A549 (cell line): ENCODE measurements around the gene GREB1. TPM values are rescaled to one million over a fixed set of nuclear protein-coding genes. Genes with fewer than 3 reads are reported as not detected.

Source experiments
- ATAC-seq, 2 experiments: fragments of 200-7000 bp in 1 of 2; fragments of >200 bp in 1 of 2; cut with Nextera tagmentation in 1 of 2; cut with Tn5 transposase in 1 of 2; 3 replicates each; pipeline versions ENCODE4 v1.8.0 to v1.9.1; 2018 to 2020; ENCODE audit warnings: mild to moderate bottlenecking in 1 of 2, moderate library complexity in 1 of 2
- CTCF ChIA-PET: fragments of 300-600 bp; sonication (Branson Sonifier 250); formaldehyde crosslinking; extraction: SDS; loops from one replicate; lab custom pipeline; 2021; ENCODE audit warnings: antibody characterized with exemption, inconsistent platforms; lab: Yijun Ruan, JAX
- POLR2A ChIA-PET: fragments of 350-600 bp; formaldehyde crosslinking; extraction: SDS; loops from one replicate; lab custom pipeline; 2021; ENCODE audit warnings: antibody characterized with exemption, inconsistent platforms; lab: Yijun Ruan, JAX
- DNase-seq, 2 experiments: peaks; one replicate each; pipeline versions ENCODE4 v3.0.0 to v3.0.0-alpha.2; 2011 to 2016; ENCODE audit warnings: low read depth in 1 of 2, low spot score in 1 of 2
- FAIRE-seq: peaks from 2 replicates; lab custom pipeline; 2011; peaks lifted over from hg19 to GRCh38; lab: Jason Lieb, UNC
- H3K27ac ChIP-seq, 2 experiments: fragments of >200 bp; sonication (Bioruptor Twin); formaldehyde crosslinking; 3 replicates each; pipeline ENCODE4 v1.5.1; 2016 to 2017
- H3K4me1 ChIP-seq: fragments of >200 bp; sonication (Bioruptor Twin); formaldehyde crosslinking; 3 replicates; pipeline ENCODE4 v1.6.1; 2016
- H3K4me2 ChIP-seq: fragments of >200 bp; sonication (Bioruptor Twin); formaldehyde crosslinking; 3 replicates; pipeline ENCODE4 v1.6.1; 2016
- H3K4me3 ChIP-seq: fragments of >200 bp; sonication (Bioruptor Twin); formaldehyde crosslinking; 3 replicates; pipeline ENCODE4 v1.5.1; 2016
- H3K9me3 ChIP-seq: fragments of >200 bp; sonication (Bioruptor Twin); formaldehyde crosslinking; 3 replicates; pipeline ENCODE4 v1.6.1; 2016
- CBX2 ChIP-seq: fragments of 200-600 bp; sonication (generic); IDR thresholded peaks from 2 replicates; pipeline ENCODE4 v1.6.1; 2016; ENCODE audit warnings: low read depth, mild to moderate bottlenecking, borderline replicate concordance
- CEBPB ChIP-seq, 2 experiments: fragments of >200 bp in 1 of 2; sonication (Bioruptor Twin) in 1 of 2; formaldehyde crosslinking in 1 of 2; IDR thresholded peaks; 2 replicates each; pipeline ENCODE4 v1.6.1; 2012 to 2016
- CHD4 ChIP-seq: fragments of 200-600 bp; sonication (generic); IDR thresholded peaks from 2 replicates; pipeline ENCODE4 v1.6.1; 2016; ENCODE audit warnings: antibody characterized with exemption, mild to moderate bottlenecking, borderline replicate concordance
- EP300 ChIP-seq, 2 experiments: fragments of >200 bp; sonication (Bioruptor Twin); formaldehyde crosslinking; IDR thresholded peaks; 2 replicates in 1 of 2; 3 replicates in 1 of 2; pipeline ENCODE4 v1.6.1; 2016 to 2017
- FOSL2 ChIP-seq, 2 experiments: fragments of 450-650 bp in 1 of 2; fragments of >200 bp in 1 of 2; sonication (Bioruptor Twin) in 1 of 2; formaldehyde crosslinking; IDR thresholded peaks; 2 replicates each; pipeline versions ENCODE4 v1.5.0 to v1.6.1; 2016 to 2020; ENCODE audit warnings: mild to moderate bottlenecking in 1 of 2, moderate library complexity in 1 of 2
- GATA3 ChIP-seq: IDR thresholded peaks from 2 replicates; pipeline ENCODE4 v1.6.1; 2012; ENCODE audit warnings: borderline replicate concordance
- HDAC2 ChIP-seq: fragments of 200-600 bp; sonication (generic); IDR thresholded peaks from 2 replicates; pipeline ENCODE4 v1.6.1; 2016
- HEYL ChIP-seq: fragments of 250-450 bp; sonication (Bioruptor Pico); IDR thresholded peaks from 2 replicates; pipeline ENCODE4 v1.8.0; 2021; ENCODE audit warnings: mild to moderate bottlenecking, moderate library complexity
- HOXB5 ChIP-seq: fragments of 250-450 bp; sonication (Bioruptor Pico); IDR thresholded peaks from 2 replicates; pipeline ENCODE4 v1.5.0; 2020; ENCODE audit warnings: mild to moderate bottlenecking, moderate library complexity
- JUN ChIP-seq, 2 experiments: fragments of >200 bp; sonication (Bioruptor Twin); formaldehyde crosslinking; IDR thresholded peaks; 2 replicates in 1 of 2; 3 replicates in 1 of 2; pipeline ENCODE4 v1.6.1; 2016 to 2017
- KDM5A ChIP-seq: fragments of 200-600 bp; sonication (generic); IDR thresholded peaks from 2 replicates; pipeline ENCODE4 v1.6.1; 2016; ENCODE audit warnings: antibody characterized with exemption, mild to moderate bottlenecking
- MAFK ChIP-seq: fragments of 450-650 bp; IDR thresholded peaks from 2 replicates; pipeline ENCODE4 v1.6.1; 2014; ENCODE audit not compliant: partially characterized antibody
- MAZ ChIP-seq: fragments of 150-350 bp; IDR thresholded peaks from 2 replicates; pipeline ENCODE4 v1.6.1; 2014; ENCODE audit warnings: antibody characterized with exemption, low read depth, low read length, borderline replicate concordance
- MYC ChIP-seq: IDR thresholded peaks from 2 replicates; pipeline ENCODE4 v1.6.1; 2012; ENCODE audit warnings: mild to moderate bottlenecking, inconsistent platforms, low read length, improper control_type of control experiment, borderline replicate concordance
- NR3C1 ChIP-seq: fragments of >200 bp; sonication (Bioruptor Twin); formaldehyde crosslinking; IDR thresholded peaks from 3 replicates; pipeline ENCODE4 v1.6.1; 2017
- PHF8 ChIP-seq: fragments of 200-600 bp; sonication (generic); IDR thresholded peaks from 2 replicates; pipeline ENCODE4 v1.6.1; 2016; ENCODE audit warnings: low read depth, mild to moderate bottlenecking, antibody characterized with exemption, moderate library complexity, borderline replicate concordance
- POLR2AphosphoS2 ChIP-seq: conservative IDR thresholded peaks from 2 replicates; pipeline ENCODE4 v1.6.1; 2012; ENCODE audit warnings: low read length, improper control_type of control experiment, inconsistent platforms
- RAD21 ChIP-seq, 2 experiments: fragments of >200 bp in 1 of 2; sonication (Bioruptor Twin) in 1 of 2; formaldehyde crosslinking in 1 of 2; IDR thresholded peaks in 1 of 2; conservative IDR thresholded peaks in 1 of 2; 2 replicates in 1 of 2; 3 replicates in 1 of 2; pipeline ENCODE4 v1.6.1; 2012 to 2018; ENCODE audit warnings: inconsistent platforms in 1 of 2
- RCOR1 ChIP-seq: fragments of 150-350 bp; IDR thresholded peaks from 2 replicates; pipeline ENCODE4 v1.6.1; 2014; ENCODE audit warnings: antibody characterized with exemption, low read length, low read depth
- RFX5 ChIP-seq: fragments of 450-650 bp; IDR thresholded peaks from 2 replicates; pipeline ENCODE4 v1.7.1; 2014; ENCODE audit warnings: antibody characterized with exemption, mild to moderate bottlenecking, moderate library complexity
- RNF2 ChIP-seq: fragments of 200-600 bp; sonication (generic); IDR thresholded peaks from 2 replicates; pipeline ENCODE4 v1.6.1; 2016; ENCODE audit warnings: low read depth, mild to moderate bottlenecking, antibody characterized with exemption, moderate library complexity, borderline replicate concordance
- TP53 ChIP-seq: fragments of 250-450 bp; sonication (Bioruptor Pico); IDR thresholded peaks from 2 replicates; pipeline ENCODE4 v1.5.0; 2021; ENCODE audit warnings: mild to moderate bottlenecking, moderate library complexity
- WGBS: methylation state at CpG from one replicate; pipeline ENCODE4 v1.1.6; 2017; ENCODE audit errors: missing lambda C conversion rate; 5-methylcytosine and 5-hydroxymethylcytosine counted together
- polyA plus RNA-seq, 4 experiments: library from polyadenylated mRNA; depleted of rRNA in 3 of 4; stranded (reverse); fragments of >200 nt; fragmentation: RNase III in 1 of 4; extraction: RNeasy Plus Mini Kit Qiagen cat#74134 plus additional on column Dnase treatment in 1 of 4; gene quantifications; 2 replicates in 3 of 4; 3 replicates in 1 of 4; pipeline ENCODE4 v1.2.3, GENCODE V29; 2011 to 2017
- TF ChIP-seq, protein P1 (sequence below): fragments of 450-650 bp; IDR thresholded peaks from 2 replicates; pipeline ENCODE4 v1.6.1; 2014; ENCODE audit warnings: antibody characterized with exemption
- TF ChIP-seq, protein P2 (sequence below): IDR thresholded peaks from 2 replicates; pipeline ENCODE4 v1.6.1; 2012; ENCODE audit warnings: low read depth, borderline replicate concordance
- TF ChIP-seq, protein P3 (sequence below): fragments of >200 bp; sonication (Bioruptor Twin); formaldehyde crosslinking; IDR thresholded peaks from 3 replicates; pipeline ENCODE4 v1.6.1; 2016
- TF ChIP-seq, protein P4 (sequence below): fragments of >200 bp; sonication (Bioruptor Twin); formaldehyde crosslinking; IDR thresholded peaks from 2 replicates; pipeline ENCODE4 v1.6.1; 2016

Gene GREB1
- polyA plus RNA-seq, 2 of the 4 experiments (the other 2 are of a cell fraction), result 1.1 to 1.3 TPM

DNA sequence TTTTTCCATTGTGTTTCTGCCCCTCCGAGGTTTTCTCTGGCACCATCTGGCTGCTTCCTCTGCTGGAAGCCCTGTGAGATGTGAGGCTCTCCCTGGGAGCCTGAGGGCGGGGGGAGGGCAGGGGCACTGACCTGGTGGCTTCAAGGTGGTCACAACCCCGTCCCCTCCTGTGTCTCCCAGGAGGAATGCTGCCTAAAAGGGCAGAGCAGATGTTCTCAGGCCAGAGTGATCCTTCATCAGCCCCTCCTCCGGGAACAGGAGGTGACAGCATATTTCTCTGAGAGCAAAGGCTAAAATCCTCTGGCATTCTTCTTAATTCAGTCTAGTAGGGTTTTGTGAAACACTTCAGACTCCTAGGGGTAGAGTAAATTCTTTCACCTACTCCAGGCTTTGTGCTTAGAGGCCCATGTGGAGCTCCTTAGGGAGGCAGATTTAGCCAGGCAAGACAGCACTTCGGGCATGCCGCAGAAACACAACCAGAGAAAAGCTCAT is 18.3 kb upstream of the GREB1 start:
- no peak overlapping the region for H3K4me3 ChIP-seq
- ATAC-seq, result no peak
- no peak for TF ChIP-seq EP300 (IDR thresholded peaks at IDR 0.05)
- TF ChIP-seq, protein P1, sequence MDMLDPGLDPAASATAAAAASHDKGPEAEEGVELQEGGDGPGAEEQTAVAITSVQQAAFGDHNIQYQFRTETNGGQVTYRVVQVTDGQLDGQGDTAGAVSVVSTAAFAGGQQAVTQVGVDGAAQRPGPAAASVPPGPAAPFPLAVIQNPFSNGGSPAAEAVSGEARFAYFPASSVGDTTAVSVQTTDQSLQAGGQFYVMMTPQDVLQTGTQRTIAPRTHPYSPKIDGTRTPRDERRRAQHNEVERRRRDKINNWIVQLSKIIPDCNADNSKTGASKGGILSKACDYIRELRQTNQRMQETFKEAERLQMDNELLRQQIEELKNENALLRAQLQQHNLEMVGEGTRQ, result no peak
- TF ChIP-seq RAD21 (conservative IDR thresholded peaks at IDR 0.05 in 1 of 2, IDR thresholded peaks at IDR 0.05 in 1 of 2), result no peak
- TF ChIP-seq TP53, result no peak
- no peak for TF ChIP-seq CEBPB (IDR thresholded peaks at IDR 0.05)
- no peak for TF ChIP-seq HEYL (CRISPR knock-in tag)
- H3K27ac ChIP-seq, result no peak overlapping the region
- no peaks in the 10 kb centered on the region for H3K9me3 ChIP-seq
- FAIRE-seq, result no peak
- no peak overlapping the region for H3K4me2 ChIP-seq
- DNase-seq, result no peak
- no peaks in the 10 kb centered on the region for H3K4me1 ChIP-seq
- WGBS, result 36% methylated on average over 6 of the region's 6 CpGs
- ChIA-PET POLR2A (no interaction called here), CTCF (interaction anchor here (0.6 to 2.2 kb wide), 4 partner anchors 67 to 384 kb away, joined by 3 to 13 read pairs (median 4); no protein-coding TSS in a partner anchor)

DNA sequence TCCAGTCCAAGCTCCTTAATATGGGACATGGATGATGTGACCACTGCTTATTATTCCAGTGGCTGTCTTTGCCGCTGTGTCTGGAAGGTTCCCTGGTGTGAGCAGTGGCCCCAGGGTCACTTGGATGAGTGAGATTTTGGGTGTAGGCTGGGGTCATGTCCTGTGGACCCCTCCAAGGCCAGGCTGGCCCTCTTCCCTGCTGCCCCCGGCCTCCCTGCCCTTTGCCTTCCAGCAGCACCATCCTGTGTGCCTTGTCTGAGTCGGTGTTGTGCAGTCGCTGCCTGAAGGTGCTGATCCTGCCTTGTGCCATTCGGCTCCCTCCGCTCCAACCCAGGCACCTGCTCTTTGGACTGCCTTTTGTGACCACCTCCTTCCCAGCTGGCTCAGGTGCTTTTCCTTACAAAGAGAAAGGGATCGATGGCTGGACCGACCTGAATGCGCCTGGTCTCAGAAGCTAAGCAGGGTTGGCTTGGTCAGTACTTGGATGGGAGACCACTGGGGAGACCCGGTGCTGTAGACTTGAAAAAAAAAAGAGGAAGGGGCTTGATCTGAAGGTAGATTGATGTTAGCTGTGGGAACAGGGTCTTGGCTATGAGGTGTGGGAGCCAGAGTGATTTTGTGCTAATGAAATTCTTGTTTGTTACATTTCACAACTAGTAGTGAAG is 16.7 kb upstream of the GREB1 start:
- peak in 1 of 2 experiments; percentile 22; a peak in 2 of 6 replicates for ATAC-seq

GRCh38 chr2:11517906-11518305 is 15.9 kb upstream of the GREB1 start:
- Histone ChIP-seq H3K4me1 (no peaks in the 10 kb centered on the region), H3K4me3 (no peak overlapping the region), H3K27ac (no peak overlapping the region), H3K9me3 (no peaks in the 10 kb centered on the region), H3K4me2 (no peak overlapping the region)
- TF ChIP-seq EP300 (IDR thresholded peaks at IDR 0.05) (no peak), CHD4 (no peak), CEBPB (IDR thresholded peaks at IDR 0.05) (no peak), RAD21 (conservative IDR thresholded peaks at IDR 0.05 in 1 of 2, IDR thresholded peaks at IDR 0.05 in 1 of 2) (no peak), FOSL2 (IDR thresholded peaks at IDR 0.05) (no peak), FOSL2 (CRISPR knock-in tag; IDR thresholded peaks at IDR 0.05) (no peak), CBX2 (no peak), POLR2AphosphoS2 (no peak), MYC (no peak), RCOR1 (no peak), MAZ (no peak), HOXB5 (CRISPR knock-in tag) (no peak), RFX5 (no peak), PHF8 (no peak), NR3C1 (no peak), GATA3 (no peak), JUN (IDR thresholded peaks at IDR 0.05) (no peak), HDAC2 (no peak), HEYL (CRISPR knock-in tag) (no peak)
- TF ChIP-seq, protein P2, sequence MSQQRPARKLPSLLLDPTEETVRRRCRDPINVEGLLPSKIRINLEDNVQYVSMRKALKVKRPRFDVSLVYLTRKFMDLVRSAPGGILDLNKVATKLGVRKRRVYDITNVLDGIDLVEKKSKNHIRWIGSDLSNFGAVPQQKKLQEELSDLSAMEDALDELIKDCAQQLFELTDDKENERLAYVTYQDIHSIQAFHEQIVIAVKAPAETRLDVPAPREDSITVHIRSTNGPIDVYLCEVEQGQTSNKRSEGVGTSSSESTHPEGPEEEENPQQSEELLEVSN, result no peak
- TF ChIP-seq, protein P3, sequence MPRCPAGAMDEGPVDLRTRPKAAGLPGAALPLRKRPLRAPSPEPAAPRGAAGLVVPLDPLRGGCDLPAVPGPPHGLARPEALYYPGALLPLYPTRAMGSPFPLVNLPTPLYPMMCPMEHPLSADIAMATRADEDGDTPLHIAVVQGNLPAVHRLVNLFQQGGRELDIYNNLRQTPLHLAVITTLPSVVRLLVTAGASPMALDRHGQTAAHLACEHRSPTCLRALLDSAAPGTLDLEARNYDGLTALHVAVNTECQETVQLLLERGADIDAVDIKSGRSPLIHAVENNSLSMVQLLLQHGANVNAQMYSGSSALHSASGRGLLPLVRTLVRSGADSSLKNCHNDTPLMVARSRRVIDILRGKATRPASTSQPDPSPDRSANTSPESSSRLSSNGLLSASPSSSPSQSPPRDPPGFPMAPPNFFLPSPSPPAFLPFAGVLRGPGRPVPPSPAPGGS, result no peak
- CTCF ChIA-PET, result interaction anchor here (0.7 kb wide), 1 partner anchor 82 kb away, joined by 3 read pairs; no protein-coding TSS in a partner anchor
- ATAC-seq (no peak), DNase-seq (no peak), FAIRE-seq (no peak)
- 57% methylated on average over 3 of the region's 3 CpGs for WGBS
- POLR2A ChIA-PET, result no interaction called here

More for the DNA sequence above, 16.7 kb upstream of the GREB1 start:
- POLR2A ChIA-PET, result no interaction called here
- Histone ChIP-seq H3K27ac (no peak overlapping the region), H3K4me1 (no peaks in the 10 kb centered on the region), H3K4me2 (no peak overlapping the region), H3K4me3 (no peak overlapping the region), H3K9me3 (no peaks in the 10 kb centered on the region)
- DNase-seq (no peak), FAIRE-seq (no peak)
- 67% methylated on average over 10 of the region's 10 CpGs for WGBS
- TF ChIP-seq MAFK (no peak), GATA3 (no peak), CBX2 (no peak), KDM5A (no peak), RNF2 (no peak), TP53 (no peak)
- TF ChIP-seq, protein P1, result no peak
- TF ChIP-seq, protein P4, sequence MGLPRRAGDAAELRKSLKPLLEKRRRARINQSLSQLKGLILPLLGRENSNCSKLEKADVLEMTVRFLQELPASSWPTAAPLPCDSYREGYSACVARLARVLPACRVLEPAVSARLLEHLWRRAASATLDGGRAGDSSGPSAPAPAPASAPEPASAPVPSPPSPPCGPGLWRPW, result no peak
- CTCF ChIA-PET, result interaction anchor here (0.7 to 2.2 kb wide), 3 partner anchors 10 to 81 kb away, joined by 3 to 13 read pairs (median 3); no protein-coding TSS in a partner anchor
